Activated CD8-positive, alpha-beta T cell treated with anti-CD3 and anti-CD28 coated beads for 36 hours (primary cell): ENCODE data around the gene CELA1. TPM values are rescaled to one million over a fixed set of nuclear protein-coding genes. Genes with fewer than 3 reads are reported as not detected.

Source experiments
- ATAC-seq: fragments of 200-7000 bp; cut with Tn5 transposase; one replicate; pipeline ENCODE4 v1.10.0; 2021; ENCODE audit warnings: mild to moderate bottlenecking, moderate library complexity
- CTCF ChIA-PET: fragments of 350-600 bp; sonication (Branson Sonifier 250); formaldehyde crosslinking; loops from one replicate; lab custom pipeline; 2021; ENCODE audit warnings: antibody characterized with exemption; lab: Charles Lee
- POLR2A ChIA-PET: fragments of 350-600 bp; sonication (Branson Sonifier 250); formaldehyde crosslinking; loops from one replicate; lab custom pipeline; 2021; ENCODE audit warnings: antibody characterized with exemption; lab: Charles Lee
- DNase-seq: peaks from one replicate; pipeline ENCODE4 v3.0.0-alpha.2; 2020
- H3K27ac Mint-ChIP-seq: one replicate; pipeline ENCODE4 v1.8.0; 2021; ENCODE audit warnings: mild to moderate bottlenecking, mixed read lengths
- H3K27me3 Mint-ChIP-seq: one replicate; pipeline ENCODE4 v1.8.0; 2021; ENCODE audit warnings: mixed read lengths
- H3K36me3 Mint-ChIP-seq: one replicate; pipeline ENCODE4 v1.8.0; 2021; ENCODE audit warnings: low read depth, mixed read lengths
- H3K4me1 Mint-ChIP-seq: one replicate; pipeline ENCODE4 v1.8.0; 2021; ENCODE audit warnings: low read depth, mixed read lengths
- H3K4me3 Mint-ChIP-seq: one replicate; pipeline ENCODE4 v1.8.0; 2021; ENCODE audit warnings: mild to moderate bottlenecking, moderate library complexity, mixed read lengths
- H3K9me3 Mint-ChIP-seq: one replicate; pipeline ENCODE4 v1.8.0; 2021; ENCODE audit warnings: mixed read lengths
- intact Hi-C: fragments of 100-400 bp; cut with micrococcal nuclease; formaldehyde crosslinking; loops from one replicate; pipeline ENCODE4 v1.10.0; 2022
- total RNA-seq, 2 experiments: library from RNA; stranded (reverse); gene quantifications; one replicate each; pipeline ENCODE4 v1.2.3, GENCODE V29; 2021
- TF ChIP-seq, protein P1 (sequence below): fragments of 200-600 bp; IDR thresholded peaks from one replicate; pipeline ENCODE4 v1.8.0; 2022; ENCODE audit warnings: antibody characterized with exemption, mild to moderate bottlenecking

The CELA1 gene
- total RNA-seq, 2 experiments from 2014 or later: 0.29 TPM; not detected in 1

DNA sequence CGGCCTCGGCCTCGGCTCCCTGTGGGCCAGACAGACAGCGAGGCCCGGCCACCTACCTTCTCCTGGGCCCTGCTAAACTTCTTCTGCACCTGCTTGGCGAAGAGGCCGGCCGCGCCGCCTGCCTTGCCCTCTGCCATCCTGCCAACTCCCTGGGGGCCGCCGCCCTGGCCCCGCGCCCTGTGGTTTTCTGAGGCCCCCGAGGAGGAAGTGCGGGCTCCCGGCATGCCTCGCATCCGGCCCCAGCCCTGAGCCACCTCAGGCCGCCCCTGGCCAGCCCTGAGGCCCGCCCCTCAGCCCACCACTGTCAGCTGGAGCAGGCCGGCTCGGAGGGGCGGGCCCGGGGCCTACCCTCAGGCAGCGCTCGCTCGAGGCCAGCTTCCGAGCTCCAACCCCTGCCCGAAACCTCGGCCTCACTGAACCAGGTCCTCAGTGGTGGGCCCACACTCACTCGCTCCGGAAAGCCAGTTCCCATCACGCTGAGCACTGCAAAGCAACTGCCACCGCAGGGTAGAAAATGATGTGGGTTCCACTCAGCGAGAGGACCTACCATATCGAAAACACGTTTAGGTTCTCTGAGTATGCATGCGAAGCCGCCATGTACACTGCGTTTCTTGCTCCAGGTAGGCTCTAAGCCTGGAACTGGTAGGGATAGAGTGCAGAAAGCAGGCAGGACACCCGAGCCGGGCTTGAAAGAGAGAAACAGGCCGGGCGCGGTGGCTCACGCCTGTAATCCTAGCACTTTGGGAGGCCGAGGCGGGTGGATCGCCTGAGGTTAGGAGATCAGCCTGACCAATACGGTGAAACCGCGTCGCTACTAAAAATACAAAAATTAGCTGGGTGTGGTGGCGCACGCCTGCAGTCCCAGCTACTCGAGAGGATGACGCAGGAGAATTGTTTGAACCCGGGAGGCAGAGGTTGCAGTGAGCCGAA lies 22.2 kb downstream of the CELA1 start, which contains the start of gene BIN2:
Gene BIN2, minus strand, starts transcription at position 209 of the 930 bp plus-strand sequence. Its CDS starts 72 bp downstream, at position 137.
- POLR2A ChIA-PET: interaction anchor here (0.7 to 1.8 kb wide), 4 partner anchors 10 to 56 kb away, joined by 3 to 8 read pairs (median 4); no protein-coding TSS in a partner anchor
- ATAC-seq: peak; percentile 81
- H3K4me1 Mint-ChIP-seq: peaks cover 68% of the 10 kb centered on the region
- peaks cover 24% of the 10 kb centered on the region for H3K36me3 Mint-ChIP-seq
- peak within 1 kb of the TSS; percentile 98 for H3K27ac Mint-ChIP-seq
- CTCF ChIA-PET: interaction anchor here (1.1 to 1.3 kb wide), 2 partner anchors 11 to 54 kb away, joined by 4 to 5 read pairs; partner anchors contain the start of gene SMAGP
- peak within 1 kb of the TSS; percentile 91 for H3K4me3 Mint-ChIP-seq
- peak; percentile 89 for DNase-seq
- H3K9me3 Mint-ChIP-seq: no peaks in the 10 kb centered on the region
- TF ChIP-seq, protein P1, sequence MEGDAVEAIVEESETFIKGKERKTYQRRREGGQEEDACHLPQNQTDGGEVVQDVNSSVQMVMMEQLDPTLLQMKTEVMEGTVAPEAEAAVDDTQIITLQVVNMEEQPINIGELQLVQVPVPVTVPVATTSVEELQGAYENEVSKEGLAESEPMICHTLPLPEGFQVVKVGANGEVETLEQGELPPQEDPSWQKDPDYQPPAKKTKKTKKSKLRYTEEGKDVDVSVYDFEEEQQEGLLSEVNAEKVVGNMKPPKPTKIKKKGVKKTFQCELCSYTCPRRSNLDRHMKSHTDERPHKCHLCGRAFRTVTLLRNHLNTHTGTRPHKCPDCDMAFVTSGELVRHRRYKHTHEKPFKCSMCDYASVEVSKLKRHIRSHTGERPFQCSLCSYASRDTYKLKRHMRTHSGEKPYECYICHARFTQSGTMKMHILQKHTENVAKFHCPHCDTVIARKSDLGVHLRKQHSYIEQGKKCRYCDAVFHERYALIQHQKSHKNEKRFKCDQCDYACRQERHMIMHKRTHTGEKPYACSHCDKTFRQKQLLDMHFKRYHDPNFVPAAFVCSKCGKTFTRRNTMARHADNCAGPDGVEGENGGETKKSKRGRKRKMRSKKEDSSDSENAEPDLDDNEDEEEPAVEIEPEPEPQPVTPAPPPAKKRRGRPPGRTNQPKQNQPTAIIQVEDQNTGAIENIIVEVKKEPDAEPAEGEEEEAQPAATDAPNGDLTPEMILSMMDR: no peak
- intact Hi-C loops: no loop called here
- H3K27me3 Mint-ChIP-seq: no peaks in the 10 kb centered on the region

DNA sequence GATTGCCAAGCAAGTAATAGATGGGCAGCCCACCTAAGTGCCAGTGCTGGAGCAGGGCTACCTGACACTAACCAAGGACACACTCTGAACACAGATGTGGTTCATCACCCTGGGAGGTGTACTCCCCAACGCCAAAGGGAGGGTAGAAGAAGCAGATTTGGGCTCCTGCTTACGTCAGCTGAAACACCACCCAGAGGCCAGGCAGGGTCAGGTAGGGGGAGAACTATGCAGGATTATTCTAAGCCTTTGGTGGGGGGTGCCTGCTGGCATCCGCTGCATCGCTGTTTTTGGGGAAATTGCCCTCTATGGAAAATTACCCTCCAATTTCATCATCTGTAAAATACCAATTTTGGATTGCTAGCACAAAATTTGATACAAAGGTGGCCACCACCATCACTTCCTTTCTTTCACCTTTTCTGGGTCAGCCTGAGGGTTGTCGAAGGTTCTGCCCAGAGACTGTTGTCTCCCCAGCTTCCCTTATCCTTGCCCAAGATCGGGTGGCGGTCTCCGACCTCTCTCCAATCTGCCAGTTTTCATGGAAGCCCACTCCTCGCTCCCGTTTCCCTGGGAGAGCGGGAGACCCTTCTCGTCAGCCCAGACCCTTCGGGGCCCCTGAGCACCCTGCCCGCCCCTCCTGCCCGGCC lies 23.0 kb downstream of the CELA1 start:
- peaks cover 72% of the 10 kb centered on the region for H3K4me1 Mint-ChIP-seq
- POLR2A ChIA-PET: interaction anchor here (0.7 to 1.8 kb wide), 6 partner anchors 9 to 298 kb away, joined by 3 to 8 read pairs (median 3); partner anchors contain the start of gene CSRNP2

DNA sequence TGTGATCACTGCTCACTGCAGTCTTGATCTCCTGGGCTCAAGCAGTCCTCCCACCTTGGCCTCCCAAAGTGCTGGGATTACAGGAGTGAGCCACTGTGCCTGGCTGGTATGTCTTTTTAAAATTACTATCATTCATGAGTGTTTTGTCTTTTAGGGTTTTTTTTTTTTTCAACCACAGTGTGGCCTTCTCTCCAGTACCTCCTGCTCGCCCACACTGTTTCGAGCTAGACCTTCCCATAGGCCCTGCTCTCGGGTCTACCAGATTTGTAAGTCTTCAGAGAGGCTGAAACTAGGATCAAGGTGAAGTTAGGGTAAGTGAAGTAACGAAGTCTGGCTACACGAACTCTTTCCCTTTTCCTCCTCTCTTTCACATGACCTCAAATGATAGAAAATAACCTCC lies 24.0 kb downstream of the CELA1 start:
- intact Hi-C loops: no loop called here
- peak; percentile 18 for ATAC-seq

More for the DNA sequence above, 23.0 kb downstream of the CELA1 start:
- CTCF ChIA-PET: interaction anchor here (0.9 to 5.9 kb wide), 5 partner anchors 12 to 53 kb away, joined by 3 to 38 read pairs (median 3); partner anchors contain the start of gene SMAGP
- intact Hi-C loops: no loop called here
- peak overlapping the region; percentile 91 for H3K4me3 Mint-ChIP-seq
- ATAC-seq (peak; percentile 66), DNase-seq (peak; percentile 80)
- TF ChIP-seq, protein P1: no peak
- no peaks in the 10 kb centered on the region for H3K9me3 Mint-ChIP-seq
- H3K27ac Mint-ChIP-seq: peak overlapping the region; percentile 98
- no peaks in the 10 kb centered on the region for H3K27me3 Mint-ChIP-seq
- H3K36me3 Mint-ChIP-seq: peaks cover 28% of the 10 kb centered on the region

DNA sequence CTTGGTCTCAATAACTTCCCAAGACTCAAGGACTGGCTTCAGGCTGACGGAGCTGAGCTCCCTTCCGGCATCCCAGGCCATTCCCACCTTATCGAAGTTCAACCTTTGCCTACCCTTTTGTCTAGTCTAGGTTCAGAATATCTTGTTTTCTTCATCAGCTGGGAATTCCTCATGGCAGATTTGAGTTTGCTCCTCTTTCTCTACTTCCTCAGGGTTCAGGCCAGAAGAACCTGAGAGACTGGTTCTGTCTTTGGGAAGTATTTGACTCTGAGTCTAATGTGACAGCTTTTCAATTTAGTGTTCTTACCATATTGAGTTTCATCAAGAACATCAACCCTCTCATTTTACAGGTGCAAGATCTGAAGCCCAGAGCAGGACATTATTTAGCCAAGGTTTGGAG lies 24.6 kb downstream of the CELA1 start:
- intact Hi-C loops: no loop called here
- Mint-ChIP-seq H3K9me3 (no peaks in the 10 kb centered on the region), H3K27me3 (no peaks in the 10 kb centered on the region), H3K27ac (peak overlapping the region; percentile 75), H3K4me1 (peaks cover 67% of the 10 kb centered on the region), H3K36me3 (peaks cover 38% of the 10 kb centered on the region), H3K4me3 (peak overlapping the region; percentile 91)
- DNase-seq: no peak
- ATAC-seq: no peak
- CTCF ChIA-PET: interaction anchor here (0.9 to 5.9 kb wide), 3 partner anchors 12 to 30 kb away, joined by 3 to 38 read pairs (median 4); no protein-coding TSS in a partner anchor
- POLR2A ChIA-PET: interaction anchor here (0.8 to 1.6 kb wide), 2 partner anchors 10 to 54 kb away, joined by 3 to 4 read pairs; no protein-coding TSS in a partner anchor
- TF ChIP-seq, protein P1: no peak

More for the DNA sequence above, 24.0 kb downstream of the CELA1 start:
- H3K27me3 Mint-ChIP-seq: no peaks in the 10 kb centered on the region
- CTCF ChIA-PET: interaction anchor here (0.9 to 5.9 kb wide), 4 partner anchors 13 to 19 kb away, joined by 3 to 38 read pairs (median 3); no protein-coding TSS in a partner anchor
- POLR2A ChIA-PET: interaction anchor here (0.6 to 1.6 kb wide), 6 partner anchors 10 to 297 kb away, joined by 3 to 4 read pairs (median 3); partner anchors contain the start of gene CSRNP2
- peaks cover 69% of the 10 kb centered on the region for H3K4me1 Mint-ChIP-seq
- H3K27ac Mint-ChIP-seq: peak overlapping the region; percentile 98
- no peaks in the 10 kb centered on the region for H3K9me3 Mint-ChIP-seq
- peak overlapping the region; percentile 91 for H3K4me3 Mint-ChIP-seq
- H3K36me3 Mint-ChIP-seq: peaks cover 34% of the 10 kb centered on the region
- TF ChIP-seq, protein P1: no peak
- peak; percentile 69 for DNase-seq
